KBM-7 (cell line): ENCODE data around the gene AFDN.

ENCODE experiments used
- DNase-seq: peaks from one replicate; pipeline ENCODE4 v3.0.0-alpha.2; 2015
- in situ Hi-C: fragments of 300-500 bp; cut with MboI; formaldehyde crosslinking; loops from 2 replicates; pipeline ENCODE4 v1.14.3; 2020; ENCODE audit warnings: low sequenced_read_pairs, low pct_unique_long_range_greater_than_20kb, mixed read lengths

AFDN gene

GRCh38 chr6:167836721-167837120, 10.0 kb downstream of the AFDN start:
- in situ Hi-C loops: no loop called here
- no peak for DNase-seq

- no peak for DNase-seq
- in situ Hi-C loops: no loop called here
These were observed 11.6 kb downstream of the AFDN start for GRCh38 chr6:167838207-167838748.

- no peak for DNase-seq
- in situ Hi-C loops: no loop called here
These were observed 12.6 kb downstream of the AFDN start for GRCh38 chr6:167839343-167839742.

- DNase-seq: no peak
These were observed 13.0 kb downstream of the AFDN start for GRCh38 chr6:167839755-167840154.

GRCh38 chr6:167840160-167840525, 13.4 kb downstream of the AFDN start:
- DNase-seq: no peak
- in situ Hi-C loops: no loop called here

More at GRCh38 chr6:167839755-167840154, 13.0 kb downstream of the AFDN start:
- in situ Hi-C loops: no loop called here

GRCh38 chr6:167840526-167841179, 13.9 kb downstream of the AFDN start:
- in situ Hi-C loops: no loop called here
- no peak for DNase-seq

GRCh38 chr6:167841981-167842380, 15.3 kb downstream of the AFDN start:
- in situ Hi-C loops: no loop called here
- DNase-seq: no peak

- in situ Hi-C loops: no loop called here
- DNase-seq: no peak
These were observed 15.7 kb downstream of the AFDN start for GRCh38 chr6:167842457-167842856.

GRCh38 chr6:167843023-167843422, 16.3 kb downstream of the AFDN start:
- in situ Hi-C loops: no loop called here
- no peak for DNase-seq

- in situ Hi-C loops: no loop called here
- DNase-seq: no peak
These were observed 19.1 kb downstream of the AFDN start for GRCh38 chr6:167845856-167846255.

GRCh38 chr6:167846997-167847606, 20.4 kb downstream of the AFDN start:
- in situ Hi-C loops: no loop called here
- DNase-seq: no peak

- DNase-seq: no peak
- in situ Hi-C loops: no loop called here
These were observed 21.2 kb downstream of the AFDN start for GRCh38 chr6:167847936-167848335.

- in situ Hi-C loops: no loop called here
- no peak for DNase-seq
These were observed 22.1 kb downstream of the AFDN start for GRCh38 chr6:167848783-167849182.

- in situ Hi-C loops: no loop called here
- DNase-seq: no peak
These were observed 23.2 kb downstream of the AFDN start for GRCh38 chr6:167849846-167850459.

- no peak for DNase-seq
These were observed 24.1 kb downstream of the AFDN start for GRCh38 chr6:167850782-167851181.

GRCh38 chr6:167851370-167851952, 24.8 kb downstream of the AFDN start:
- DNase-seq: no peak
- in situ Hi-C loops: no loop called here

More at GRCh38 chr6:167850782-167851181, 24.1 kb downstream of the AFDN start:
- in situ Hi-C loops: no loop called here

GRCh38 chr6:167855825-167856425, 29.2 kb downstream of the AFDN start:
- DNase-seq: no peak
- in situ Hi-C loops: no loop called here

- no peak for DNase-seq
- in situ Hi-C loops: no loop called here
These were observed 29.8 kb downstream of the AFDN start for GRCh38 chr6:167856474-167856873.

GRCh38 chr6:167856999-167857660, 30.4 kb downstream of the AFDN start:
- DNase-seq: no peak
- in situ Hi-C loops: no loop called here
